Urothelium cell line (cell line): ENCODE measurements around the gene ATL1.
"Not testable (repeated sequence)": the region's sequence is repeated elsewhere in the genome, so short reads cannot be mapped to it uniquely, and the experiment has no call there.

Source experiments
- DNase-seq: peaks from one replicate; pipeline ENCODE4 v3.0.0; 2011; ENCODE audit warnings: low spot score, mixed read lengths
- FAIRE-seq: peaks from 2 replicates; lab custom pipeline; 2011; peaks lifted over from hg19 to GRCh38; lab: Jason Lieb, UNC

The ATL1 gene

GRCh38 chr14:50533806-50534205 is 26.1 kb upstream of the ATL1 start:
- DNase-seq = peak; percentile 20
- no peak for FAIRE-seq

GRCh38 chr14:50534416-50534815 is 25.5 kb upstream of the ATL1 start:
- DNase-seq = no peak
- no peak for FAIRE-seq

- DNase-seq = no peak
- FAIRE-seq = no peak
These were observed 24.9 kb upstream of the ATL1 start for GRCh38 chr14:50534997-50535396.

- DNase-seq, FAIRE-seq: not testable (repeated sequence)
These were observed 21.9 kb upstream of the ATL1 start for GRCh38 chr14:50538034-50538433.

GRCh38 chr14:50539051-50539450 is 20.9 kb upstream of the ATL1 start:
- FAIRE-seq (no peak), DNase-seq (no peak)

GRCh38 chr14:50541159-50541567 is 18.8 kb upstream of the ATL1 start:
- no peak for FAIRE-seq

GRCh38 chr14:50542941-50543418 is 17.0 kb upstream of the ATL1 start:
- DNase-seq (peak; percentile 70), FAIRE-seq (peak; percentile 87)

More at GRCh38 chr14:50541159-50541567, 18.8 kb upstream of the ATL1 start:
- DNase-seq = no peak

- DNase-seq = no peak
- FAIRE-seq = no peak
These were observed 15.0 kb upstream of the ATL1 start for GRCh38 chr14:50544911-50545310.

GRCh38 chr14:50545618-50546017 is 14.3 kb upstream of the ATL1 start:
- DNase-seq (peak; percentile 49), FAIRE-seq (no peak)

GRCh38 chr14:50550294-50550693 is 9.7 kb upstream of the ATL1 start:
- no peak for FAIRE-seq

GRCh38 chr14:50551877-50552276 is 8.1 kb upstream of the ATL1 start:
- no peak for DNase-seq
- FAIRE-seq = no peak

More at GRCh38 chr14:50550294-50550693, 9.7 kb upstream of the ATL1 start:
- DNase-seq = no peak

- not testable (repeated sequence) for DNase-seq, FAIRE-seq
These were observed 7.1 kb upstream of the ATL1 start for GRCh38 chr14:50552796-50553195.

GRCh38 chr14:50560931-50561285 is 963 bp downstream of the ATL1 start:
- DNase-seq (peak; percentile 85), FAIRE-seq (peak; percentile 96)

GRCh38 chr14:50562841-50563240 is 2.9 kb downstream of the ATL1 start:
- FAIRE-seq (no peak), DNase-seq (no peak)

- no peak for FAIRE-seq
These were observed 9.8 kb downstream of the ATL1 start for GRCh38 chr14:50569714-50570274.

GRCh38 chr14:50573862-50574261 is 13.9 kb downstream of the ATL1 start:
- DNase-seq (no peak), FAIRE-seq (peak; percentile 79)

More at GRCh38 chr14:50569714-50570274, 9.8 kb downstream of the ATL1 start:
- no peak for DNase-seq

- FAIRE-seq = no peak
- DNase-seq = no peak
These were observed 15.8 kb downstream of the ATL1 start for GRCh38 chr14:50575769-50576168.

GRCh38 chr14:50577982-50578381 is 18.0 kb downstream of the ATL1 start:
- FAIRE-seq (no peak), DNase-seq (no peak)

GRCh38 chr14:50578433-50578832 is 18.5 kb downstream of the ATL1 start:
- DNase-seq (no peak), FAIRE-seq (peak; percentile 23)

- no peak for DNase-seq
- no peak for FAIRE-seq
These were observed 30.5 kb downstream of the ATL1 start for GRCh38 chr14:50590464-50590863.

GRCh38 chr14:50594577-50595316 is 34.8 kb downstream of the ATL1 start:
- DNase-seq (no peak), FAIRE-seq (no peak)

- FAIRE-seq (no peak), DNase-seq (no peak)
These were observed 38.8 kb downstream of the ATL1 start for GRCh38 chr14:50598765-50599164.
